ENCODE measurements around the gene ANKMY2.
"Not testable (repeated sequence)": the region's sequence is repeated elsewhere in the genome, so short reads cannot be mapped to it uniquely, and the experiment has no call there.

Gene ANKMY2

GRCh38 chr7:16616542-16616941 lies 29.0 kb downstream of the ANKMY2 start:
- H3K27me3 ChIP-seq (ENCODE audit: control insufficient read depth in 1 of 2, insufficient read depth in 2 of 2, low read length in 2 of 2) = no peaks in the 10 kb centered on the region
- no peaks in the 10 kb centered on the region for H3K4me1 ChIP-seq (ENCODE audit: control insufficient read depth, insufficient read depth, low read length)
- no peaks in the 10 kb centered on the region for H3K9me3 ChIP-seq (ENCODE audit: control insufficient read depth in 2 of 2, low read length in 2 of 2)
- peaks cover 18 to 30% of the 10 kb centered on the region in 2 donors for H3K36me3 ChIP-seq (ENCODE audit: control insufficient read depth in 2 of 2, insufficient read depth in 2 of 2, low read length in 2 of 2)
- no peak overlapping the region for H3K9ac ChIP-seq (ENCODE audit: low read length in 2 of 2)
- no peak overlapping the region for H3K4me3 ChIP-seq (ENCODE audit: low read length in 2 of 2)
- H3K27ac ChIP-seq (ENCODE audit: low read length) = no peak overlapping the region

GRCh38 chr7:16616122-16616521 lies 29.4 kb downstream of the ANKMY2 start:
- peaks cover 14 to 34% of the 10 kb centered on the region in 2 donors for H3K36me3 ChIP-seq (ENCODE audit: control insufficient read depth in 2 of 2, insufficient read depth in 2 of 2, low read length in 2 of 2)
- no peaks in the 10 kb centered on the region for H3K27me3 ChIP-seq (ENCODE audit: control insufficient read depth in 1 of 2, insufficient read depth in 2 of 2, low read length in 2 of 2)
- no peaks in the 10 kb centered on the region for H3K4me1 ChIP-seq (ENCODE audit: control insufficient read depth, insufficient read depth, low read length)
- H3K4me3 ChIP-seq (ENCODE audit: low read length in 2 of 2) = no peak overlapping the region
- H3K27ac ChIP-seq (ENCODE audit: low read length) = no peak overlapping the region
- H3K9me3 ChIP-seq (ENCODE audit: control insufficient read depth in 2 of 2, low read length in 2 of 2) = no peaks in the 10 kb centered on the region
- H3K9ac ChIP-seq (ENCODE audit: low read length in 2 of 2) = no peak overlapping the region

- no peaks in the 10 kb centered on the region for H3K27me3 ChIP-seq (ENCODE audit: control insufficient read depth in 1 of 2, insufficient read depth in 2 of 2, low read length in 2 of 2)
- no peak overlapping the region for H3K4me3 ChIP-seq (ENCODE audit: low read length in 2 of 2)
- peaks cover 14 to 35% of the 10 kb centered on the region in 2 donors for H3K36me3 ChIP-seq (ENCODE audit: control insufficient read depth in 2 of 2, insufficient read depth in 2 of 2, low read length in 2 of 2)
- no peak overlapping the region for H3K27ac ChIP-seq (ENCODE audit: low read length)
- no peak overlapping the region for H3K9ac ChIP-seq (ENCODE audit: low read length in 2 of 2)
- H3K4me1 ChIP-seq (ENCODE audit: control insufficient read depth, insufficient read depth, low read length) = no peaks in the 10 kb centered on the region
- no peaks in the 10 kb centered on the region for H3K9me3 ChIP-seq (ENCODE audit: control insufficient read depth in 2 of 2, low read length in 2 of 2)
These were observed 30.3 kb downstream of the ANKMY2 start for GRCh38 chr7:16615228-16615627.

GRCh38 chr7:16611711-16612110 lies 33.8 kb downstream of the ANKMY2 start:
- H3K9ac ChIP-seq (ENCODE audit: low read length in 2 of 2) = no peak overlapping the region
- H3K4me3 ChIP-seq (ENCODE audit: low read length in 2 of 2) = no peak overlapping the region
- no peaks in the 10 kb centered on the region for H3K27me3 ChIP-seq (ENCODE audit: control insufficient read depth in 1 of 2, insufficient read depth in 2 of 2, low read length in 2 of 2)
- H3K9me3 ChIP-seq (ENCODE audit: control insufficient read depth in 2 of 2, low read length in 2 of 2) = no peaks in the 10 kb centered on the region
- peaks cover 20 to 45% of the 10 kb centered on the region in 2 donors for H3K36me3 ChIP-seq (ENCODE audit: control insufficient read depth in 2 of 2, insufficient read depth in 2 of 2, low read length in 2 of 2)
- no peak overlapping the region for H3K27ac ChIP-seq (ENCODE audit: low read length)
- H3K4me1 ChIP-seq (ENCODE audit: control insufficient read depth, insufficient read depth, low read length) = no peaks in the 10 kb centered on the region

- no peak overlapping the region for H3K9ac ChIP-seq (ENCODE audit: low read length in 2 of 2)
- no peaks in the 10 kb centered on the region for H3K4me1 ChIP-seq (ENCODE audit: control insufficient read depth, insufficient read depth, low read length)
- H3K9me3 ChIP-seq (ENCODE audit: control insufficient read depth in 2 of 2, low read length in 2 of 2) = no peaks in the 10 kb centered on the region
- no peak overlapping the region for H3K4me3 ChIP-seq (ENCODE audit: low read length in 2 of 2)
- no peak overlapping the region for H3K27ac ChIP-seq (ENCODE audit: low read length)
- peaks cover 12 to 39% of the 10 kb centered on the region in 2 donors for H3K36me3 ChIP-seq (ENCODE audit: control insufficient read depth in 2 of 2, insufficient read depth in 2 of 2, low read length in 2 of 2)
- no peaks in the 10 kb centered on the region for H3K27me3 ChIP-seq (ENCODE audit: control insufficient read depth in 1 of 2, insufficient read depth in 2 of 2, low read length in 2 of 2)
These were observed 35.6 kb downstream of the ANKMY2 start for GRCh38 chr7:16609842-16610450.

- Histone ChIP-seq H3K27me3 (ENCODE audit: control insufficient read depth in 1 of 2, insufficient read depth in 2 of 2, low read length in 2 of 2) (no peaks in the 10 kb centered on the region), H3K27ac (ENCODE audit: low read length) (no peak overlapping the region), H3K9me3 (ENCODE audit: control insufficient read depth in 2 of 2, low read length in 2 of 2) (no peaks in the 10 kb centered on the region), H3K4me3 (ENCODE audit: low read length in 2 of 2) (no peak overlapping the region), H3K36me3 (ENCODE audit: control insufficient read depth in 2 of 2, insufficient read depth in 2 of 2, low read length in 2 of 2) (peaks cover 18 to 50% of the 10 kb centered on the region in 2 donors), H3K4me1 (ENCODE audit: control insufficient read depth, insufficient read depth, low read length) (no peaks in the 10 kb centered on the region), H3K9ac (ENCODE audit: low read length in 2 of 2) (no peak overlapping the region)
These were observed 38.9 kb downstream of the ANKMY2 start for GRCh38 chr7:16606704-16607103.

- H3K27ac ChIP-seq (ENCODE audit: low read length) = no peak overlapping the region
- no peak overlapping the region for H3K9ac ChIP-seq (ENCODE audit: low read length in 2 of 2)
- peaks cover 23 to 51% of the 10 kb centered on the region in 2 donors for H3K36me3 ChIP-seq (ENCODE audit: control insufficient read depth in 2 of 2, insufficient read depth in 2 of 2, low read length in 2 of 2)
- H3K4me1 ChIP-seq (ENCODE audit: control insufficient read depth, insufficient read depth, low read length) = no peaks in the 10 kb centered on the region
- H3K4me3 ChIP-seq (ENCODE audit: low read length in 2 of 2) = no peak overlapping the region
- H3K27me3 ChIP-seq (ENCODE audit: control insufficient read depth in 1 of 2, insufficient read depth in 2 of 2, low read length in 2 of 2) = no peaks in the 10 kb centered on the region
- no peaks in the 10 kb centered on the region for H3K9me3 ChIP-seq (ENCODE audit: control insufficient read depth in 2 of 2, low read length in 2 of 2)
These were observed 41.5 kb downstream of the ANKMY2 start for GRCh38 chr7:16604054-16604453.

GRCh38 chr7:16603633-16604032 lies 41.9 kb downstream of the ANKMY2 start:
- Histone ChIP-seq H3K27me3 (ENCODE audit: control insufficient read depth in 1 of 2, insufficient read depth in 2 of 2, low read length in 2 of 2) (no peaks in the 10 kb centered on the region), H3K9ac (ENCODE audit: low read length in 2 of 2) (no peak overlapping the region), H3K4me3 (ENCODE audit: low read length in 2 of 2) (no peak overlapping the region), H3K4me1 (ENCODE audit: control insufficient read depth, insufficient read depth, low read length) (no peaks in the 10 kb centered on the region), H3K27ac (ENCODE audit: low read length) (no peak overlapping the region), H3K36me3 (ENCODE audit: control insufficient read depth in 2 of 2, insufficient read depth in 2 of 2, low read length in 2 of 2) (peaks cover 22 to 51% of the 10 kb centered on the region in 2 donors), H3K9me3 (ENCODE audit: control insufficient read depth in 2 of 2, low read length in 2 of 2) (no peaks in the 10 kb centered on the region)

GRCh38 chr7:16599860-16600259 lies 45.7 kb downstream of the ANKMY2 start:
- Histone ChIP-seq H3K27me3 (ENCODE audit: control insufficient read depth in 1 of 2, insufficient read depth in 2 of 2, low read length in 2 of 2) (no peaks in the 10 kb centered on the region), H3K4me1 (ENCODE audit: control insufficient read depth, insufficient read depth, low read length) (no peaks in the 10 kb centered on the region), H3K27ac (ENCODE audit: low read length) (no peak overlapping the region), H3K36me3 (ENCODE audit: control insufficient read depth in 2 of 2, insufficient read depth in 2 of 2, low read length in 2 of 2) (peaks cover 20 to 41% of the 10 kb centered on the region in 2 donors), H3K4me3 (ENCODE audit: low read length in 2 of 2) (no peak overlapping the region), H3K9me3 (ENCODE audit: control insufficient read depth in 2 of 2, low read length in 2 of 2) (no peaks in the 10 kb centered on the region), H3K9ac (ENCODE audit: low read length in 2 of 2) (no peak overlapping the region)

GRCh38 chr7:16598015-16598414 lies 47.5 kb downstream of the ANKMY2 start:
- Histone ChIP-seq H3K36me3 (ENCODE audit: control insufficient read depth in 2 of 2, insufficient read depth in 2 of 2, low read length in 2 of 2) (peaks cover 10 to 30% of the 10 kb centered on the region in 2 donors), H3K27ac (ENCODE audit: low read length) (no peak overlapping the region), H3K4me3 (ENCODE audit: low read length in 2 of 2) (no peak overlapping the region), H3K27me3 (ENCODE audit: control insufficient read depth in 1 of 2, insufficient read depth in 2 of 2, low read length in 2 of 2) (no peaks in the 10 kb centered on the region), H3K9me3 (ENCODE audit: control insufficient read depth in 2 of 2, low read length in 2 of 2) (no peaks in the 10 kb centered on the region), H3K9ac (ENCODE audit: low read length in 2 of 2) (no peak overlapping the region), H3K4me1 (ENCODE audit: control insufficient read depth, insufficient read depth, low read length) (no peaks in the 10 kb centered on the region)

- H3K9me3 ChIP-seq (ENCODE audit: control insufficient read depth in 2 of 2, low read length in 2 of 2); H3K4me1 ChIP-seq (ENCODE audit: control insufficient read depth, insufficient read depth, low read length); H3K4me3 ChIP-seq (ENCODE audit: low read length in 2 of 2); H3K27ac ChIP-seq (ENCODE audit: low read length); H3K9ac ChIP-seq (ENCODE audit: low read length in 2 of 2); H3K36me3 ChIP-seq (ENCODE audit: control insufficient read depth in 2 of 2, insufficient read depth in 2 of 2, low read length in 2 of 2); H3K27me3 ChIP-seq (ENCODE audit: control insufficient read depth in 1 of 2, insufficient read depth in 2 of 2, low read length in 2 of 2): not testable (repeated sequence)
These were observed 50.0 kb downstream of the ANKMY2 start for GRCh38 chr7:16595596-16595995.

Data from stomach smooth muscle (tissue), 2 donors.